Stimulated activated CD8-positive, alpha-beta memory T cell treated with anti-CD3 and anti-CD28 coated beads, Interleukin-12 subunit alpha, Interleukin-12 subunit beta, amount 100 ng/mL, for 1 hour (primary cell): ENCODE measurements around the gene LYRM4.

Experiments
- DNase-seq: peaks from one replicate; pipeline ENCODE4 v3.0.0-alpha.2; 2020; ENCODE audit warnings: low read depth

LYRM4 gene

GRCh38 chr6:5098501-5099270 is 162.1 kb downstream of the LYRM4 start:
- no peak for DNase-seq

DNA sequence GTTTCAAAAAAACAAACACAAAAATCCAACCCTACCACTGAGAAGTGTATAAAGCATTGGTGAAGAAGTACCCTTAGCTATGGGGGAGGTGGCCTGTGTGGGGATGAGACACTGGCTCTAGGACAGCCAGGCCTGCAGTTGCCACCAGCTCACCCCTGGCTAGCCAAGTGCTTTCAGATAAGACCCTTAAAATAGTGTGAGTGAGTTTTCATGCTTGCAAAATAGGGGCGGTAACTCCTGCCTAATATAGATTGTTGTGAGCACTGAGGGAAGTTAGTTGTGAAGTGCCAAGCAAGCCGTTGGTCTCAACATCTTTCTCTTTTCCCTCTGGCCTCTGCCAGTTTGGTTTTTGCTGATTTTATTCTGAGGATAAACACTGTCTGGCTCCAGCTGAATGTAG is 164.3 kb downstream of the LYRM4 start:
- no peak for DNase-seq

DNA sequence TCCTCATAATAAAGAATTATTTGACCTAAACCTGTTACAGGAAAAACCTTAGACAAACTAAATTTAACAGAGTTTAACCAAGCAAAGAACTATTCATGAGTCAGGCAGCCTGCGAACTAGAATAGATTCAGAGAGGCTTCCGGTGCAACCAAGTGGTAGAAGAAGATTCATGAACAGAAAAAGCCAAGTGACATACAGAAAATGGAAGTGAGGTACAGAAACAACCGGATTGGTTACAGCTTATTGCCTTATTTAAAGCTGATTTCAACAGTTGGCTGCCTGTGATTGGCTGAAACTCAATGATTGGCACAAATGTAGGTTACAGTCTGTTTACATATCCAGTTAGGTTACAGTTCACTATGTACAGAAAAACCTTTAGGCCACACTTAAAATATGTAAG is 165.5 kb downstream of the LYRM4 start:
- no peak for DNase-seq

GRCh38 chr6:5094327-5094726 is 166.4 kb downstream of the LYRM4 start:
- no peak for DNase-seq

DNA sequence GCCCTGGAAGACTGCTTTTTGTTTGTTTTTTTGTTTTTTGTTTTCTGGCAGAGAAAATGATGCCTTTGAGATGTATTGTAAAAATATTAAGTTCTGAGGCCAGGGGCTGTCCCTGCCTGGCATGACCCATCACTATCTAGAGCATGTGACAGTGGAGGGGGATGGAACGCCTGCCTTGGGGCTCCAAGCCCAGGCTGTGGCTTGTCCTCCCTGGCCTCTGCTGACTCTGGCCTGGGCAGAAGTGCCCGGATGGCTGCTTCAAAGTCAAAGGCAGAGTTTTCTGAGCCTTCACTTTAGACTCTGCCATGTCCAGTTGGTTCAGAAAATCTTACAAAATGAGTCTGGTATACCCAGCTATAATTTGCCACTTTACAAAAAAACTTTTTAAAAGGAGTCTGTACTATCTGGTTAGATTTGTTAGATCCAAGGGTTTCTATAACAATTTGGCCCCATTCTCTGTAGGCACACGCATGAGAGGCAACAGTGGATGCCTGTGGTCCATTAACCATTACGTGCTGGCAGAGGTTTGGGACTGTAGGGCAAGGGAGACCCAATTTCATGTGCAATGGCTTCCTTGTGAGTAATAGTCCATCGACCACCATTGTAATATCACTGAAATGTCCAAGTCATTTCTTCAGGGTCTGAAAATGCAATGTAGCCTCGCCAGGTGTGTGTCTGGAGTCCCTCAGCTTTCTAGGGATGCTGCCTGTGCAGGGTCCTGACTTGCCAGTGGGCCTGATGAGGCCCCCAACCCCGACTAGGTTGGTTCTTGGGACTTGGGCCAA is 167.3 kb downstream of the LYRM4 start:
- DNase-seq: no peak

GRCh38 chr6:5091210-5092069 is 169.3 kb downstream of the LYRM4 start:
- DNase-seq: no peak

GRCh38 chr6:5090603-5091002 is 170.1 kb downstream of the LYRM4 start:
- DNase-seq: no peak

GRCh38 chr6:5089481-5090438 is 171.0 kb downstream of the LYRM4 start:
- no peak for DNase-seq

DNA sequence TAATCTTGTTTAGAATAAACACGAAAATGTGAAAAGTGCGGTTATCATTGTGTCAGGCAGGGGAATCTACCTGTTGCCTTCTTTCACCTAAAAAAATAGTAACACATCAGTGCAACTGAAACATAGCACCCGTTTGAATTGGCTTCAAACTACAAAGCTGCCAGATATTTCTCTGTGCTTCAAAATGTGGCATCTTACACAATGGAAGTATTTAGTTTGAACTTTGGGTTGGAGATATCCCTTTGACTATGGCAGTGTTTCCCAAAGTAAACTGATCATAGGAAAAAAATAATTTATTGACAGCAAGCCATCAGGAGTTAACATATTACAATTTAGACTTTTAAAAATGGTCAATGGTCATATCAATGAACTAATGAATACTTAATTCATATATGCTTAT is 172.0 kb downstream of the LYRM4 start:
- DNase-seq: no peak

GRCh38 chr6:5087389-5087788 is 173.4 kb downstream of the LYRM4 start:
- no peak for DNase-seq

- DNase-seq: no peak
Observed at GRCh38 chr6:5086294-5086890, 174.4 kb downstream of the LYRM4 start.

DNA sequence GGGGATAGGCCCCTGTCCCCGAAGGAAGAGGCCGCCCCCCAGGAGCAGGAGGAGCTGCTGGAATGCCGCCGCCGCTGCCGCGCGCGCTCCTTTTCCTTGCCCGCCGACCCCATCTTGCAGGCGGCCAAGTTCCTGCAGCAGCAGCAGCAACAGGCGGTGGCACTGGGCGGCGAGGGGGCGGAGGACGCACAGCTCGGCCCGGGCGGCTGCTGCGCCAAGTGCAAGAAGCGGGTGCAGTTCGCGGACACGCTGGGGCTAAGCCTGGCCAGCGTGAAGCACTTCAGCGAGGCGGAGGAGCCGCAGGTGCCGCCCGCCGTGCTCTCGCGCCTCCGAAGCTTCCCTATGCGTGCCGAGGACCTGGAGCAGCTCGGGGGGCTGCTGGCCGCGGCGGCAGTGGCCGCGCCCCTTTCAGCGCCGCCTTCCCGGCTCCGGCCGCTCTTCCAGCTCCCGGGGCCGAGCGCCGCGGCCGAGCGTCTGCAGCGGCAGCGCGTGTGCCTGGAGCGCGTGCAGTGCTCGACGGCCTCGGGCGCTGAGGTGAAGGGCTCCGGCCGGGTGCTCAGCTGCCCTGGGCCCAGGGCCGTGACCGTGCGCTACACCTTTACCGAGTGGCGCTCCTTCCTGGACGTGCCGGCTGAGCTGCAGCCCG is 175.0 kb downstream of the LYRM4 start:
- no peak for DNase-seq

DNA sequence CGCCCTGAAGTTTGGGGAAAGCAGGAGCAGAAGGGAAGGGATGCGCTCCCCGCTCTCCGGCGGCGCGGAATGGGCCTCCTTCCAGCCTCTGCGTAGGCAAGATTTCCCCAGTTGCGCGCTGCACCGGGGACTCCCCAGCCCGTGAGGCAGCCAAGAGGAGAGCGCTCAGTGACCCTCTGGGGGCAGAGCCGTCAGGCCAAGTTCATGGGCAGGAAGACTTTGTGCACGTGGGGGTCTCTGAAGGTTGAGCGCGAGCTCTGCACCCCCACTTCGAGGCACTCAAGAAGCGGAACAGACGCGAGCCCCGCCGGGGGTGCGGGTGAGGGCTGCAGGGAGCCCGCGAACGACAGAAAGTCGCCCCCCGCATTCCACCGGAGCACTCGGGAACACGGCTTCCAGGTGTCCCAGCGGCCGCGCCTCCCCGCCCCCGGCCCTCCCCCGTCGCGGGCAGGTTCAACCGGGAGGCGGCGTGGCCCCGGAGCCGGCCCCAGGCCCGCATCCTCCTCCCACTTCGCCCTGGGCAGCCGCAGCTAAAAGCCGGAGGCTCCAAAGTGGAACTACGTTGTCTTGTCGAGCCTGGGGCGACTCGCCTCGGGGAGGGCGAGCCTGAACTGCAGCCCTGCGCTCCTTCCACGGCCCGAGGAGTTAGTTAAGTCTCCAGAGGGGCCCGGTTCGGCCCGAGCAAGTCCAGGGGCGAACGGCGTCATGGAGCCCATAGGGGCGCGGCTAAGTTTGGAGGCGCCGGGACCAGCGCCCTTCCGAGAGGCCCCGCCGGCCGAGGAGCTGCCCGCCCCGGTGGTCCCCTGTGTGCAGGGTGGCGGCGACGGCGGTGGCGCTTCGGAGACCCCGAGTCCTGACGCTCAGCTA is 175.7 kb downstream of the LYRM4 start, which contains the start of gene PPP1R3G:
PPP1R3G (plus strand) TSS at position 561 of the 867 bp plus-strand sequence; CDS start at position 706, 145 bp downstream.
- DNase-seq: no peak

GRCh38 chr6:5084360-5084780 is 176.4 kb downstream of the LYRM4 start:
- no peak for DNase-seq

DNA sequence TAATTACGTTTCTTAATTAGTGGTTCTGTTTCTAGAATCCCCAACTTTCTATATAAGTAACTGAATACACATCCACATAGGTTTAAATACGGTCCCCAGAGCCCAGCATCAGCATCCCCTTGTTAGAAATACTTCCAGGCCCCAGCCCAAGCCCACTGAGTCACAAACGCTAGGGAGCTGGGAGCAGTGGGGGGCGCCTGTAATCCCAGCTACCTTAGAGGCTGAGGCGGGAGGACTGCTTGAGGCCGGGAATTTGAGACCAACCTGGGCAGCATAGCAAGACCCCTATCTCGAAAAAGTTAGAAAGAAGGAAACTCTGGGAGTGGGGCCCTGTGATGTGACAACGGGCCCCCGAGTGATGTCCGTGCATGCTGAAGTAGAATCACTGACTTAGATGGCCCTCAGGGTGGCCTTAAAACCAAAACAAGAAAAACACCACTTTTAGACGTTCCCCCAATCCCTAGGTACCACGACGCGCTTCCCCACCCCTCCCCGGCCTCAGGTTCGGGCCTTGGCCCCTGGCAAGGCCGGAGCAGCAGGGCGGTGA is 176.9 kb downstream of the LYRM4 start:
- DNase-seq: no peak

DNA sequence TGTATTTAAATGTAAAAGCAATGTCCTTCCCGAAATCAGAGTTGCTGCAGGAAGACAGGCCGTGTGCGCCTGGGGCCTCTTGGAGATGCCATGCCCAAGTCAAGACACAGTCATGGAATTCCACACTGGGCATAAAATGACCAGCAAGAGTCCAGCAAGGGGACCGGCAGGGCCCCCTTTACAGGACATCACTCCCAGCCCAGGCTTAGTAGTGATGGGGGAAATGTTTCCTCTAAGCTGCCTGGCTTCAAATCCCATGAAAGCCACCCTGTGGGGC is 177.5 kb downstream of the LYRM4 start:
- DNase-seq: no peak

DNA sequence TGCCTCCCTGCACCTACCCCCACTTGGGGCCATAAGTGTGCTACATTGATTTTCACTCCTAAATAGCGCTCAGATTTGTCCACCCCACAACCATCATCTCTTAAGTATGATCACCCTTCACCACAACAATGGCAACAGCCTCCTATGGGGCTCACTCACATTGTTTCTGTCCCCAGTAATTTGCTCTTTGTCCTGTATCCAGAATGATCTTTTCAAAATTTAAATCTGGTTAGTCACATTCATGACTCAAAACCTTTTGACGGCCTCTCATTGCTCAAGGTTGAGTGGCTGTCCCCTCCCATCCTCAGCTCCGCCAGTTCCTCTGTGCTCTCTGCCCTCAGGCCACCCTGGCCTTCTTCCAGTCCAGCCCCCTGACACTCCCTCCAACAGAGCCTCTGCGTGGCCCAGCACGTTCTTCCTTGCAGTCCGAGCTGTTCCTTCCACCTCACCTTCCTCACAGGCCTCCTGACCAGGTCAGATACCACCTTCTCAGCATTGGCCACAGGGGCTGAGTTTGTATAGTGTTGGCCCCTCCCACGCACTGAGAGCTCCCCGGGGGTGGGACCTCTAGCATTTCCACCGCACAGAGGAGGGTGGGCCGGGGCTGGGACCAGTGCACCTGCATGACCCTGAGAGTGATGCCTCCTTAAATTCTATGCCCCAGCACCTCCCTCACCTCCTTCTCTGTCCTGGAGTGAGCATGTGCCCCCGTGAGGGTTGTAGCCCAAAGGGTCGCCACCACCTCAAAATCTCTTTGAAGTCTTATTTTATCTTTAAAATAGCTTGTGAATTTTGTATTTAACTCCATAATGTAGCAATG is 178.1 kb downstream of the LYRM4 start:
- DNase-seq: no peak

DNA sequence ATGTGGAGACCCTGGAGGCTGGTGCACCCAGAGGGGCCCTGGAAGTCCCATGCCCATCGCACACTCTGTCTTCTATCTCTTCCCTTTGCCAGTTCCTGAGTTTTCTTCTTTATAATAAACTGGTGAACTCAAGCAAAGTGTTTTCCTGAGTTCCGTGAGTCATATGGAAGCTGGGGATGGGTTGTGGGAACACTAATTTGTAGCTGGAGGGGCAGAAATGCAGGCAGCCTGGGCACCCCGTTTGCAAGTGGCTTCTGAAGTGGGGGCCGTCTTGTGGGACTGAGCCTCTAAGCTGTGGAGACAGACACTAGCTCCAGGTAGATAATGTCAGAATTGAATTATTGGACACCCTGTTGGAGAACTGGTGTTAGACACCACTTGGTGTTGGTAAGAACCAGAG is 178.8 kb downstream of the LYRM4 start:
- DNase-seq: no peak
